HUES48 (cell line): ENCODE results near the gene UBE2D2.
"Not testable (repeated sequence)": the region's sequence is repeated elsewhere in the genome, so short reads cannot be mapped to it uniquely, and the experiment has no call there.

Source experiments
- H3K27ac ChIP-seq: one replicate; pipeline ENCODE4 v1.7.0; 2013; ENCODE audit warnings: low read depth, low read length, inconsistent platforms
- H3K27me3 ChIP-seq: 2 replicates; pipeline ENCODE4 v1.6.1; 2013; ENCODE audit warnings: mild to moderate bottlenecking, low read length; ENCODE audit not compliant: control insufficient read depth, insufficient read depth
- H3K36me3 ChIP-seq: 2 replicates; pipeline ENCODE4 v1.6.1; 2013; ENCODE audit warnings: low read length; ENCODE audit not compliant: control insufficient read depth, insufficient read depth
- H3K4me1 ChIP-seq: 2 replicates; pipeline ENCODE4 v1.6.1; 2013; ENCODE audit warnings: mild to moderate bottlenecking, low read length; ENCODE audit not compliant: control insufficient read depth, insufficient read depth
- H3K4me3 ChIP-seq: 2 replicates; pipeline ENCODE4 v1.5.1; 2013; ENCODE audit warnings: mild to moderate bottlenecking, low read depth, low read length
- H3K9ac ChIP-seq: 2 replicates; pipeline ENCODE4 v1.6.1; 2013; ENCODE audit warnings: mild to moderate bottlenecking, low read depth, low read length, moderate library complexity
- H3K9me3 ChIP-seq: 2 replicates; pipeline ENCODE4 v1.6.1; 2013; ENCODE audit warnings: low read length; ENCODE audit not compliant: control insufficient read depth, insufficient read depth

Gene UBE2D2

GRCh38 chr5:139550051-139550872, 10.9 kb upstream of the UBE2D2 start:
- H3K27me3 ChIP-seq, H3K9me3 ChIP-seq: not testable (repeated sequence)

GRCh38 chr5:139551191-139551889, 9.8 kb upstream of the UBE2D2 start:
- H3K36me3 ChIP-seq: no peaks in the 10 kb centered on the region
- H3K9me3 ChIP-seq: peaks cover 10% of the 10 kb centered on the region; the same call in 1 of the 2 replicates
- H3K27me3 ChIP-seq: no peaks in the 10 kb centered on the region
- H3K4me1 ChIP-seq: no peaks in the 10 kb centered on the region
- H3K27ac ChIP-seq: no peak overlapping the region
- H3K9ac ChIP-seq: no peak overlapping the region
- H3K4me3 ChIP-seq: no peak overlapping the region

More at GRCh38 chr5:139550051-139550872, 10.9 kb upstream of the UBE2D2 start:
- H3K36me3 ChIP-seq, H3K9ac ChIP-seq, H3K4me3 ChIP-seq, H3K27ac ChIP-seq, H3K4me1 ChIP-seq: not testable (repeated sequence)

DNA sequence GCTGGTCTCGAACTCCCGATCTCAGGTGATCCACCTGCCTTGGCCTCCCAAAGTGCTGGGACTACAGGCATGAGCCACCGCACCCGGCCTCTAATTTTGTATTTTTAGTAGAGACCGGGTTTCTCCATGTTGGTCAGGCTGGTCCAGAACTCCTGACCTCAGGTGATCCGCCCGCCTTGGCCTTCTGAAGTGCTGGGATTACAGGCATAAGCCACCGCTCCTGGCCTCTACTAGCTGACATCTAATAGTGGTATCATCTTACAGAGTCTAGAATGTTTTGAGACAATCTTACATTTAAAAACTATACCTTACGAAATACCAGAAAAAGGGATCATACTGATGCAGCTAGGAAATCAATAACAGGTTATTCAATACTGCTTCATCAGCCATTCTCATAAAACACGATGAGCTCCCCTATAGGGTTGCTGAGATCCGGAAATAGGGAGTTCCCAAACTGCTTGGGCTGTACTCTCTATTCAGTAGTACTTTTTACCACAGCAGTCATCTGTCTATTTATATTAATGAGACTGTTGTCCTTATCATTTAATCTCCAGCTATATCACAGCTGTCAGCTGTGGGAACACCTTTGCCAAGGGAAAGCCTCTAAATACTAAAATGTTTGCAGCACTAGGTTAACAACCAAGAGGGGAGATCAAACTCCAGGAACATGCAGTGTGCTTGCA, 8.1 kb upstream of the UBE2D2 start:
- H3K27me3 ChIP-seq: no peaks in the 10 kb centered on the region
- H3K9ac ChIP-seq: no peak overlapping the region
- H3K27ac ChIP-seq: no peak overlapping the region
- no peak overlapping the region for H3K4me3 ChIP-seq
- H3K9me3 ChIP-seq: peaks cover 10% of the 10 kb centered on the region; the same call in 1 of the 2 replicates
- H3K36me3 ChIP-seq: no peaks in the 10 kb centered on the region
- H3K4me1 ChIP-seq: no peaks in the 10 kb centered on the region

GRCh38 chr5:139554264-139554663, 6.9 kb upstream of the UBE2D2 start:
- Histone ChIP-seq H3K27ac (no peak overlapping the region), H3K9ac (no peak overlapping the region)

GRCh38 chr5:139557811-139558210, 3.3 kb upstream of the UBE2D2 start:
- Histone ChIP-seq H3K4me3 (no peak overlapping the region), H3K27ac (no peak overlapping the region), H3K27me3 (no peaks in the 10 kb centered on the region), H3K9ac (no peak overlapping the region), H3K9me3 (no peaks in the 10 kb centered on the region), H3K4me1 (peaks cover 4% of the 10 kb centered on the region; the same call in 1 of the 2 replicates), H3K36me3 (no peaks in the 10 kb centered on the region)

More at GRCh38 chr5:139554264-139554663, 6.9 kb upstream of the UBE2D2 start:
- Histone ChIP-seq H3K27me3 (no peaks in the 10 kb centered on the region), H3K4me1 (no peaks in the 10 kb centered on the region), H3K4me3 (no peak overlapping the region), H3K36me3 (no peaks in the 10 kb centered on the region), H3K9me3 (no peaks in the 10 kb centered on the region)

DNA sequence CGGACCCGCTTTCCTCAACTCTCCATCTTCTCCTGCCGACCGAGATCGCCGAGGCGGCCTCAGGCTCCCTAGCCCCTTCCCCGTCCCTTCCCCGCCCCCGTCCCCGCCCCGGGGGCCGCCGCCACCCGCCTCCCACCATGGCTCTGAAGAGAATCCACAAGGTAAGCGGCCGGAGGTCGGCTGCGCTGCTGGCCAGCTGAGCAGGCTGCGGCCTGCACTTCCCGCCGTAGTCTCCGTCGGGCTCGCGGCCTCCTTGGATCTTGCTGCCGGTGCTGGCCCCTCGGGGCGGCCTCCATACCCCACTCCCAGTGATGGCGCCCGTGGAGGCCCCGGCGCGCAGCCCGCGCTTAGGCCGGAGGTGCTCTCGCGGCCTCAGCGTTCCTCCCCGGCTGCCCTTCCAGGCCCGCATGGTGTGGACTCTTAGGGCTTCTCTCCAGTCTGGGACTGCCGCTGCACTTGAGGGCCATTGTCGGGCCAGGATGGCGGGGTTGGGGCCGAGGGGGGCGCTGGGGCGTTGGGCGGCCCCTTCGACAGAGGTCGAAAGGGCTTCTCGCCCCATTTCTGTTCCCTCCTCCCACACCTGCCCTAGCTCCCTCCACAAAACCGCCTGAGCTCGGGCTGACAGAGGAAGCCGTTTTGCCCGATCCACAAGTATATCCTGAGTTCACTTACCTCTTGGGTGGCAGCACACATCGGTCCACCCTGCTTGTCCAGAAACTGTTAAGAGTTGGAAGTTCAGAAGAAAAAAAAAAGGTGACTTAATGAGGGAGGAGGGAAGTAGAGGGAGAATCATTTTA, 714 bp downstream of the UBE2D2 start:
- Histone ChIP-seq H3K4me3 (peak overlapping the region; percentile 83), H3K4me1 (peaks cover 13% of the 10 kb centered on the region; the same call in 1 of the 2 replicates), H3K9ac (peak overlapping the region; percentile 83), H3K27ac (peak overlapping the region; percentile 96), H3K27me3 (no peaks in the 10 kb centered on the region), H3K36me3 (peaks cover 21% of the 10 kb centered on the region), H3K9me3 (no peaks in the 10 kb centered on the region)

DNA sequence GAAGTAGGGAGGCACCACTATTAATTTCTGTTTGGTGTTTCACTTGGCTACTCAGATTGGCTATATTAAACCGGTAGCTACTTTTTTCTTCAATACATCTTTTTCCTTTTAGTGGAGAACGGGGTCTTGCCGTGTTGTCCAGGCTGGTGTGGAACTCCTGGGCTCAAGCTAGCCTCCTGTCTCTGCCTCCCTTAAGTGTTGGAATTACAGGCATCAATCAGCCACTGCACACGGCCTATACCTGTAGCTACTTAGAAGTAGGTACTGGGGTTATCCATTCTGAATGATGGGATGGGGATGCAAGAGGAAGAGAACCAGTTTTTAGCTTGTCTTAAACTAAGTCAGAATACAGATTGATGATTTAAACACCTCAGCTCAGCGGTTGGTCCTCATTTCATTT, 1.7 kb downstream of the UBE2D2 start:
- H3K9me3 ChIP-seq: no peaks in the 10 kb centered on the region
- no peak overlapping the region for H3K9ac ChIP-seq
- H3K27ac ChIP-seq: no peak overlapping the region
- H3K4me1 ChIP-seq: peaks cover 13% of the 10 kb centered on the region; the same call in 1 of the 2 replicates
- H3K4me3 ChIP-seq: peak overlapping the region; percentile 83
- no peaks in the 10 kb centered on the region for H3K27me3 ChIP-seq
- H3K36me3 ChIP-seq: peaks cover 24% of the 10 kb centered on the region

- H3K27me3 ChIP-seq: no peaks in the 10 kb centered on the region
- peaks cover 38% of the 10 kb centered on the region for H3K36me3 ChIP-seq
- H3K9ac ChIP-seq: no peak overlapping the region
- no peaks in the 10 kb centered on the region for H3K9me3 ChIP-seq
- no peak overlapping the region for H3K4me3 ChIP-seq
- peaks cover 12% of the 10 kb centered on the region; the same call in 1 of the 2 replicates for H3K4me1 ChIP-seq
- H3K27ac ChIP-seq: peak overlapping the region; percentile 13
Observed at GRCh38 chr5:139565411-139566305, 4.5 kb downstream of the UBE2D2 start.

- no peak overlapping the region for H3K9ac ChIP-seq
- peaks cover 11% of the 10 kb centered on the region; the same call in 1 of the 2 replicates for H3K4me1 ChIP-seq
- peaks cover 38% of the 10 kb centered on the region for H3K36me3 ChIP-seq
- H3K9me3 ChIP-seq: no peaks in the 10 kb centered on the region
- H3K27me3 ChIP-seq: no peaks in the 10 kb centered on the region
- H3K27ac ChIP-seq: no peak overlapping the region
- no peak overlapping the region for H3K4me3 ChIP-seq
Observed at GRCh38 chr5:139566611-139567010, 5.5 kb downstream of the UBE2D2 start.
